Measurements from ENCODE around the gene HOXA5. TPM values are rescaled to one million over a fixed set of nuclear protein-coding genes. Genes with fewer than 3 reads are reported as not detected.

HOXA5 gene
- total RNA-seq, 2 experiments from 2014 or later: not detected

DNA sequence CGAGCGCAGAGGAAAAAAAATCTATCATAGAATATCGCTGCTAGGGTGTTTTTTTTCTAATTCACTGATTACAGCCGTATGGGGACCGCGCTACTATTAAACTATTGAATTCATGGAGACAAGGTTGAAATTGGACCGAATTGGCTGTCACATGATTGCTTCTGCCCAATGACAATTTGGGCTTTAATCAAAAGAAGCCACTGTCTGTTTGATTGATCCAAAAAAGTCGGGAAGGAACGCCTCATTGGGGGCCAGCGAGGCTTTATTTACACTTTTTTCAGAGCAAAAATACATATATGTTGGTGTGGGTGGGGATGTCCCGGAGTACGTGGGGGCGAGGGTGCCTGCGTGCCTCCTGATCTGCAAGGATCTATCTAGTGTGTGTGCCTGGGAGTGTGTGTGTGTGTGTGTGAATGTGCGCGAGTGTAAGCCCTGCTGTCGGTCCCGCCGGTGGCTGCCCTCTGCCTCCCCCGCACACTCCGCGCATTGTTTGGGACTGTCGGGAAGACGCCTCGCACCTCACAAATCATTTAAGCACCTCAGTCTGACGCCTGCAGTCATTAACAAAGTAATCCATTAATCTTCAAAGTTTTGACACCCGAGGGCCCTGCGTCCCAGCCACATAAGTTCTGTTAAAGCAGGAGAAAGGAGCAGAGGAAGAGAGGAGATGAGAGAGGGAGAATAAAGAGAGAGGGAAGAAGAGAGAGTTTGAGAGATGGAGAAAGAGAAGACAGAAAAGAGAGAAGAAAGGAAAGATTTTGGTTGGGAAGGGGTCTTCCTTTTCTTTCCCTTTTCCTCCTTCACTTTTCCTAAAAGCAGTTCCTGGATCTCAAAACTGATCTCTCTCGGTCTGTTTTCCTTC is 40.7 kb downstream of the HOXA5 start, which contains the start of gene HOXA2:
TSS of gene HOXA2 (minus strand) at position 103 of the 862 bp plus-strand sequence. CDS start 183 bp downstream, outside the sequence.
- Mint-ChIP-seq H3K27me3 (peaks cover 78% of the 10 kb centered on the region), H3K4me1 (peaks cover 26% of the 10 kb centered on the region), H3K4me3 (peak within 1 kb of the TSS; percentile 30), H3K27ac (no peak within 1 kb of the TSS), H3K9me3 (ENCODE audit: low read depth) (no peaks in the 10 kb centered on the region), H3K36me3 (ENCODE audit: low read depth) (no peaks in the 10 kb centered on the region)
- POLR2A ChIA-PET: no interaction called here
- ATAC-seq (no peak), DNase-seq (peak; percentile 17)
- intact Hi-C loops (cut with DNase I, micrococcal nuclease): no loop called here
- CTCF ChIA-PET: no interaction called here

DNA sequence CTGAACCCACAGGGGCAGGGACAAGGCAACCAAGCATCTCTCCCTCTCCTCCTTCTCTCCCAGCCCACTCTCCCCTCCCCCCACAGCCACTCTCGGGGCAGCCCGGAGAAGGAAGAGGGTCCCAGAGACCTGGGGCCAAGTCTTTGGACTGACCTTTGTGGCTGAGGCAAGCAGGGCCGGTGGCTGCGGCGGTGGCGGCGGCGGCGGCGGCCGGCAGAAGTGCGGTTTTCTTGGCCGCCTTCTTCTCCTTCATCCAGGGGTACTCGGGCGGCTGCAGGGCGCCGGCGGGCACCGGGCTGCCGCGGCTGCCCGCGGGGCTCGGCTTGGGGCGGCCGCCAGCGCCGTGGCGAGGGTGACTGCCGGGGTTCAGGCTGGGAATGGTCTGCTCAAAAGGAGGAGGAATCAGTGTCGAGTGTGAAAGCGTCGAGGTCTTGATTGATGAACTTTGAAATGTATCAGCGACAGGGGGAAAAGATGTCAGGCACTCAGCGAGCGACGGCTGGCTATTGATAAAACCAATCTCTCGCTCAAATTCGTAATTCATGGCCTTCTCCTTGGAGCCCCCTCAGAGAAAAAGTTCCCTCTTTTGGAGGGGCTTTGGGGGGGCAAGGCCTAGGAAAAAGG is 41.4 kb downstream of the HOXA5 start:
- CTCF ChIA-PET: interaction anchor here (1.0 kb wide), 1 partner anchor 32 kb away, joined by 3 read pairs; no protein-coding TSS in a partner anchor
- no peak for DNase-seq
- Mint-ChIP-seq H3K9me3 (ENCODE audit: low read depth) (no peaks in the 10 kb centered on the region), H3K27ac (no peak overlapping the region), H3K4me1 (peaks cover 33% of the 10 kb centered on the region), H3K36me3 (ENCODE audit: low read depth) (no peaks in the 10 kb centered on the region), H3K27me3 (peaks cover 83% of the 10 kb centered on the region), H3K4me3 (no peak overlapping the region)
- no peak for ATAC-seq
- intact Hi-C loops (cut with DNase I, micrococcal nuclease): no loop called here
- POLR2A ChIA-PET: no interaction called here

DNA sequence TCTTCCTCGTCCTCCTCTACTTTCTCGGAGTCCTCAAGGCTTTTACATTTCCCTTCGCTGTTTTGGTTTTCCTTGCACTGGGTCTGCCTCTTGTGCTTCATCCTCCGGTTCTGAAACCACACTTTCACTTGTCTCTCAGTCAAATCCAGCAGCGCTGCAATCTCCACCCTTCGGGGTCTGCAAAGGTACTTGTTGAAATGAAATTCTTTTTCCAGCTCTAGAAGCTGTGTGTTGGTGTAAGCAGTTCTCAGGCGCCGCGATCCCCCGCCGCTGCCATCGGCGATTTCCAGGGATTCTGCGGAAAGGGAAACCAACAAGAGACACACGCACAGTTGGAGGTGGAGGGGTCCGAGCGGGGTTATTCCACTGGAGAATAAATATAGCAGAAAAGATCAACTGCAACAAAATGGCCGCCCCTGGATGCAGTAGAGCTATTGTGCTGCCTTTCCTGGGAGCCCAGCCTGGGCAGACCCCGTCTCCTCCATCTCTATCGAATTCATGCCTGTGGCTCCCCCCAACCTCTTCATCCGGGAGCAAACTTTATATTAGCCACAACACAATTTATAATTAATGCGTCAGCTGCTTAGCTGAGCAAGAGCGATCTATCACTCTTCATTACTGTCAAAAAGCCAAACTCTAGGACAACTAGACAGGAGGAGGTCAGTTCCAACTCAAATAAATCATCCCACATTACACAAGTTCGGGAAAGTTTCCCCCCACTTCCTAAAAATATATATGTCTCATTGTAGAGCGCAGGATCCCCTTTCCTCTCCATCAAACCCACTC is 42.1 kb downstream of the HOXA5 start:
- DNase-seq (no peak), ATAC-seq (no peak)
- H3K27ac Mint-ChIP-seq: no peak overlapping the region
- no peaks in the 10 kb centered on the region for H3K9me3 Mint-ChIP-seq (ENCODE audit: low read depth)
- H3K36me3 Mint-ChIP-seq (ENCODE audit: low read depth): no peaks in the 10 kb centered on the region
- ChIA-PET CTCF (interaction anchor here (0.6 to 1.0 kb wide), 2 partner anchors 33 to 60 kb away, joined by 3 read pairs; no protein-coding TSS in a partner anchor), POLR2A (no interaction called here)
- no peak overlapping the region for H3K4me3 Mint-ChIP-seq
- H3K27me3 Mint-ChIP-seq: peaks cover 84% of the 10 kb centered on the region
- peaks cover 34% of the 10 kb centered on the region for H3K4me1 Mint-ChIP-seq
- intact Hi-C loops (cut with DNase I, micrococcal nuclease): no loop called here

DNA sequence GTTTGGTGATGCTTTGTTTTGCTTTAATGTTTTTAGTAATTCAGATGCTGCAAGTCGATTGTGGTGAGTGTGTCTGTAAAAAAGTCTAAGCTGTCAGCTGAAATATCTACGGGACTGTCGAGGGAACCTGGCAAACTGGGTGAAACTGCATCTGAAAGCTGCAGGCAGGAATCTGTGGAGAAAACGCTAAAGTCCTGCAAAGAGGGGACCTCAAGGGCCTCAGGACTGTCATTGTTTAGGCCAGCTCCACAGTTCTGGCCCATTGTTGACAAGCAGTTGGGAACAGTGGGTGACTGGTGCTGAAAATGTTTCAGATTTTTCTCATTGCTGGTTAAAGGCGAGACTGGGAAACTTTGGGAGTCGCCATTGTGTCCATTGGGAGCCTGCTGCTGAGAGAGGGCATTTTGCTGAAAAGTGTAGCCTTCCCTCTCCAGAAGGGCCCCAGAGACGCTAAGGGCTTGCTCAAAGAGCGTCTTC is 42.7 kb downstream of the HOXA5 start:
- Mint-ChIP-seq H3K27me3 (peaks cover 80% of the 10 kb centered on the region), H3K4me1 (peaks cover 35% of the 10 kb centered on the region), H3K27ac (no peak overlapping the region), H3K4me3 (no peak overlapping the region), H3K9me3 (ENCODE audit: low read depth) (no peaks in the 10 kb centered on the region), H3K36me3 (ENCODE audit: low read depth) (no peaks in the 10 kb centered on the region)
- CTCF ChIA-PET: interaction anchor here (0.6 to 0.7 kb wide), 2 partner anchors 60 to 247 kb away, joined by 3 read pairs; no protein-coding TSS in a partner anchor
- no peak for DNase-seq
- POLR2A ChIA-PET: no interaction called here
- intact Hi-C loops (cut with DNase I, micrococcal nuclease): no loop called here
- no peak for ATAC-seq

DNA sequence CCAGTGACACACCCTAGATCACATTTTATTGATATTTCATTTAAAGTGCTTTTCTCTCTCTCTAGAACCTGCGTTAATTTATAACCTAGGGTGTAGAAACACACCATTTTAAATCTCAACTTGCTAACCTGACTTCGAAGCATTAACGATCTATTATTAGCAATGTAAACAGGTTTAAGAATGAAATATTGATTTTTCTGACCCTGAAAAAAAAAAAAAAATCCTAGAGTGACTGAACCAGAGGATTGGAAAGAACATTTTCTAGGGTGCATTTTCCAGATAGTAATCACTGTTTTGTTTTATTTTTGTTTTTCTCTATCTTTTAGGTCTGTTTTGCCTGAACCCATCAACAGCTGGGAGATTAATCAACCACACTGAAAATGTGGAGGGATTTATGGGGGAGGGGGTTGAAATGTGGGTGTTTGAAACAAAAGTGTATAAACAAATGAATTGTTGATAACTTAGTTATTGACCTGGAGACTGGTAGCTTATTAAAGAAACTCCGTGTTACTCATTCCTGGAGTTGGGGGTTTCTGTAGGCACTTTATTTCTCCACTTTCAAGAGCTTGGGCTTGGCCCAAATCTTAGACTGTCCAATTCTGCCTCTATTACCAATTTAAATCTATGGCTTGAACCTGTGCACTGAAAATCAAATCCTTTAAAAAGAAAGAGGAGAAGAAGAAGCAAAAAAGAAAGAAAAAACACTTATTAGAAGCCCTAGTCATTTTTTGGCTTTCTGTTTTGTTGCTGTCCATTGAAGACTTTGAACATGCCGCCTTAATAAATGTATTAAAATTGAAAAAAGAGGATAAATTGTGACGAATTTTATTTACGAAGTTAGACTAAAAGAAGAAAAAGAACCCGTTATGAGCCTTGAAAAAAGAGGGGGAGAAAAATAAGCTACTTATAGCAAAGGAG is 43.8 kb downstream of the HOXA5 start:
- Mint-ChIP-seq H3K27me3 (peaks cover 84% of the 10 kb centered on the region), H3K4me3 (no peak overlapping the region), H3K4me1 (peaks cover 41% of the 10 kb centered on the region), H3K36me3 (ENCODE audit: low read depth) (no peaks in the 10 kb centered on the region), H3K9me3 (ENCODE audit: low read depth) (no peaks in the 10 kb centered on the region), H3K27ac (no peak overlapping the region)
- ChIA-PET CTCF (interaction anchor here (0.8 to 1.1 kb wide), 2 partner anchors 11 to 16 kb away, joined by 3 to 4 read pairs; no protein-coding TSS in a partner anchor), POLR2A (interaction anchor here (0.6 kb wide), 1 partner anchor 44 kb away, joined by 4 read pairs; no protein-coding TSS in a partner anchor)
- no peak for DNase-seq
- intact Hi-C loops (cut with DNase I, micrococcal nuclease): loop anchor here (5.0 to 10.0 kb wide), 7 partner anchors 33 to 1237 kb away; partner anchors contain the start of genes EVX1 (in 1 of the 2), HOXA4 (in 1 of the 2), HOXA7 (in 1 of the 2) and SKAP2 (in 1 of the 2)
- ATAC-seq: no peak

DNA sequence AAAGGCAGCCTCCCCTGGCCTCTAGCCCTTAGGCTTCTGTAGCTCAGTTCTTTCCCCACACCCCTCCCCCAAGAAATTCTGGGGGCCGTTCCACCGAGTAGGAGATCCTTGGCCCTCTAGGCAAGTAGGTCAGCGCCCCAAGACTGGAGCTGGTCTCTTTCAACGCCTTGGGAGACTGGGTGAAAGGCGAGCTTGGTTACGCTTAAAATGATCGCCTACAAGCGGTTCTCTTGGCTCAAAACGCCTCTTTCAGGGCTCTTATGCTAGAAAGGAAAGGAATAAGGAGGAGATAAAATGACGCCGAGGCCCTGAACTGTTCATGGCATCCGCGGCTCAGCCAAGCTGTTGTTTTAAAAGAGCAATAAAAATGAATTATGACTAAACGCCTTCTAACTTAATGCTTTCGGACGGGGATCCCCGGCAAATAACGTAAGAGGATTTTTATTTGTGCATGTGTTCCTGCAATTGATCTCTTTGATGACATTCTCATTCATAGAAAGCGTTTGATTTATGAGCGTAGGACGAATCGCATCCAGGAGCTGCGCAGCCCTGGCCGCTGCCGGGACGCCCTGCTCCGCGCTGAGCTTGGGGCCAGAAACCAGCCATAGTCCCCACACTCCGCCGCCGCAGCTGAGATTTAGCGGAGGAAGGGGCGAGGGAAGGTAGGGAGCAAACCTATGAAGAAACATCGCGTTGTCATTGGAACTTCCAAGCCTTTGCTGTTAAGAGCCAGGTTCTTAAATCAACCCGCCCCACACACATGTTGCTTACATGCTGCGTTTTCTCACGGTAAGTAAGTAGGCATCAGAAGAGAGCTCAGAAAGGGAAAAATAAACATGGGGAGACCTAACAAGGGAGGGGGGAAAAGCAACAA is 44.7 kb downstream of the HOXA5 start:
- no peak overlapping the region for H3K27ac Mint-ChIP-seq
- DNase-seq: peak; percentile 19
- peaks cover 85% of the 10 kb centered on the region for H3K27me3 Mint-ChIP-seq
- no peaks in the 10 kb centered on the region for H3K36me3 Mint-ChIP-seq (ENCODE audit: low read depth)
- H3K9me3 Mint-ChIP-seq (ENCODE audit: low read depth): no peaks in the 10 kb centered on the region
- ChIA-PET CTCF (interaction anchor here (0.6 to 1.1 kb wide), 6 partner anchors 8 to 981 kb away, joined by 3 to 4 read pairs (median 3); no protein-coding TSS in a partner anchor), POLR2A (no interaction called here)
- intact Hi-C loops (cut with DNase I, micrococcal nuclease): loop anchor here (5.0 to 10.0 kb wide), 7 partner anchors 33 to 1237 kb away; partner anchors contain the start of genes EVX1 (in 1 of the 2), HOXA4 (in 1 of the 2), HOXA7 (in 1 of the 2) and SKAP2 (in 1 of the 2)
- H3K4me1 Mint-ChIP-seq: peaks cover 40% of the 10 kb centered on the region
- ATAC-seq: no peak
- H3K4me3 Mint-ChIP-seq: no peak overlapping the region

DNA sequence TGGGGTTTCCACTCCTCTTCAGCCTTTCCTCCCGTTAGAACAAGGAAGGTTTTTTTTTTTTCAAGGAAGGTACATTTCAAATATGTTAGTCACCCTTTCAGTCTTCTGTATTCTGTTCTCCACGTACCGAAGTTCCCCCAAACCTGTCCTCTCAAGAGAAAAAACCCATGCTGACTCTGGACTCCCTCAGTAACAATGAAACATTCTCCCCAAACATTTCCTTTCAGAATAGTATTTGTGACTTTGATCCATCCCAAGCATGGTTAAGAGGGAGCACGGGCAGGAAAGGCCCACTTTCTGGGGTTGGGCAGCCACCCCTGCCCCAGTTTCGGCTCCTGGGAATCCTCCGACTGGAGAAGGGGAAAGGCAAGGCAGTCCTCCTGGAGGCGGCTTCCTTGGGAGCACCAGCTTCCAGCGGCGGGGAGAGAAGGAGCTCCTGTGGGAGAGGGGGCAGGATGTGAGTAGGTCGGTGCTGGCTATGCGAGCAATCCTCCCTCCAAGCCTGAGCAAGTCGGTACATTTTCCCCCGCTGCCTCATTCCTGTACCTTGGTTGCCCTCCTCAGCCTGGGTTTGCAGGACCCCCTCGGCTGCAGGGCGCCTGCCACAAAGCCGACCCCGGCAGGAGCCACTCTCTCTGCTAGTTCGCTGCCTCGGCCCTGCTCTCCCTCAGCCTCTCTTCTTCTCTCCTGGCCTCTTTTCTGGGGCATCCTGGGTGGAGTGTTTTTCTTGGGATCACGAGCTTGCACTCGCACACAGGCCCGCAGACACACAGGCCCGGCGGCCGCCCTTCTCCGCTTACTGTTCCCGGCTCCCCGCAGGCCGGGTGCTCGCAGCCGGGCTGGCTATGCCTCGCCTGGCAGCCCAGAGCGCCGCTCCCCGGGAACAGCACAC is 45.5 kb downstream of the HOXA5 start:
- peaks cover 83% of the 10 kb centered on the region for H3K27me3 Mint-ChIP-seq
- CTCF ChIA-PET: interaction anchor here (0.6 to 1.3 kb wide), 6 partner anchors 7 to 980 kb away, joined by 3 to 5 read pairs (median 3); no protein-coding TSS in a partner anchor
- H3K36me3 Mint-ChIP-seq (ENCODE audit: low read depth): no peaks in the 10 kb centered on the region
- peaks cover 34% of the 10 kb centered on the region for H3K4me1 Mint-ChIP-seq
- no peak overlapping the region for H3K27ac Mint-ChIP-seq
- POLR2A ChIA-PET: no interaction called here
- DNase-seq: peak; percentile 21
- peak overlapping the region; percentile 70 for H3K4me3 Mint-ChIP-seq
- no peaks in the 10 kb centered on the region for H3K9me3 Mint-ChIP-seq (ENCODE audit: low read depth)
- intact Hi-C loops (cut with DNase I, micrococcal nuclease): loop anchor here (2.0 to 10.0 kb wide), 8 partner anchors 34 to 1236 kb away; partner anchors contain the start of genes EVX1 (in 1 of the 2), HOXA4 (in 1 of the 2), HOXA7 (in 1 of the 2) and SKAP2 (in 1 of the 2)
- no peak for ATAC-seq

DNA sequence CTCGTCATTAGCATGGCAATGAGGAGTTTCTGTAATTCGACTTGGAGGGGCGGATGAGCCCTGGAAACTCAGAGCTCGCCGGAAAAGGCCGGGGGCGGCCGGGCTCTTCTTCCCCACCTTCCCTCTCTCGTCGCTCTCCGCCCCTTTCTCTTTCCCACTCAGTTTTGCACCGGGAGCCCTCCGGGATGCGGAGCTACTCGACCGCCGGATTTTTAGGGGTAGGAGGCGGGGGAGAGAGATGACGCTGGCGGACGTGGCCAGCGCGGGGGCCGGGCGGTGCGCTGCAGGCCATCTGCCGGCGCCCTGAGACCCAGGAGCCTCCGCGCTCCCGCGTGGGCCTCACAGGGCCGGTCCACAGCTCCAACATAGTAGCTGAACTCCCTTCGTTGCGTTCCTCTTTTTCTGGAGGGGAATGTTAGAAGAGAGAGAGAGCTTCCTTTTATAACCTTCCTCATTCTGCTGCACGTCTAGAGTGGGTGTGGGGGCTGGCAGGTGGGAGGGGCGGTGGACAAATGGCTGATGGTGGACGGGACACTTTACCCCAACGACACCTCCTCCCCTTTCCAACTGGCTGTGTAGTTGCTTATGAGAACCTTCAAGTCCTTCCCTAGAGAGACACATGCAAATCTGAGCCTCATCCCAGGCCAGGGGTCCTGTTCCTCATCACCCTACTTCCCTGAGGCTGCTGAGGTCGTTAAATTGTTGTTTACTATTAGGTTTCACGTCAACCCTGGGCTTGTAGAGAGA is 46.5 kb downstream of the HOXA5 start:
- H3K4me1 Mint-ChIP-seq: peaks cover 26% of the 10 kb centered on the region
- H3K4me3 Mint-ChIP-seq: peak overlapping the region; percentile 70
- intact Hi-C loops (cut with DNase I, micrococcal nuclease): loop anchor here (1.0 to 10.0 kb wide), 10 partner anchors 35 to 1235 kb away; partner anchors contain the start of genes SKAP2 (in 2 of the 2), EVX1 (in 1 of the 2), HOXA4 (in 1 of the 2) and HOXA7 (in 1 of the 2)
- DNase-seq (peak; percentile 11), ATAC-seq (no peak)
- H3K27me3 Mint-ChIP-seq: peaks cover 84% of the 10 kb centered on the region
- peak overlapping the region; percentile 38 for H3K27ac Mint-ChIP-seq
- H3K36me3 Mint-ChIP-seq (ENCODE audit: low read depth): no peaks in the 10 kb centered on the region
- POLR2A ChIA-PET: no interaction called here
- no peaks in the 10 kb centered on the region for H3K9me3 Mint-ChIP-seq (ENCODE audit: low read depth)
- CTCF ChIA-PET: interaction anchor here (0.7 to 1.3 kb wide), 5 partner anchors 52 to 145 kb away, joined by 3 to 5 read pairs (median 4); no protein-coding TSS in a partner anchor

Data from activated CD4-positive, alpha-beta T cell treated with anti-CD3 and anti-CD28 coated beads for 36 hours (primary cell).